Measurements from ENCODE around the gene TYW1.

DNA sequence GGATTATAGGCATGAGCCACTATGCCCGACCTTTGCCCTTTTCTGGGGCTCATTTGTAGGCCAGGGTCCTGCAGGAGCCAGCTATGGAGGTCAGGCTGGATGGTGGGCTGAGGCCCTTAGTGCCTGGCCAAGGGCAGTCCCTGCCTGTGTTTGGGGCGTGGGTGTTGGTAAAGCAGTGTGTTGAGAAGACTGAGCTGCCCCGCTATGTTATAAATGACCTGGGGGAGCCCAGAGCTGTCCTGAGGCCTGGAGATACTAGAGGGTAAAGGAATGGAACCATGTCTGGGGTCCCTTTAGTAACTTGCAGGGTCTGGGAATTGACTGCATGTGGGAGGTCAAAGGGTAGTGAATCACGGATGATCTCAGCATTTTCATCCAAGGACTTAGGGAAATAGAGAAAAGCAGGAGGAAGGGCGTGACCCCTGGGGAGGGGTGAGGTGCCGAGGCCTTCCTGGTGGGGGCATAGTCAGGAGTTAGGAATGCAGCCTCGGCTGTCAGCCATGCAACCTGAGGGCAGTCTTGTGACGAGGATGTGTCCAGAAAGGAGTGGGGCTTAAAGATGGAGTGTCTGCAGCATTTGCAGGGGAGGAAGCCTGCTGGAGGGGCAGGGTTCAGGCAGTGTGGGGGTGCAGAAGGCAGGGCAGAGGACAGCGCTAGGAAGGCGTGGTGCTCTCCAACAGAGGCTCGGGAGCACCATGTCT, 44.1 kb upstream of the TYW1 start:
- TF ChIP-seq, protein P1, sequence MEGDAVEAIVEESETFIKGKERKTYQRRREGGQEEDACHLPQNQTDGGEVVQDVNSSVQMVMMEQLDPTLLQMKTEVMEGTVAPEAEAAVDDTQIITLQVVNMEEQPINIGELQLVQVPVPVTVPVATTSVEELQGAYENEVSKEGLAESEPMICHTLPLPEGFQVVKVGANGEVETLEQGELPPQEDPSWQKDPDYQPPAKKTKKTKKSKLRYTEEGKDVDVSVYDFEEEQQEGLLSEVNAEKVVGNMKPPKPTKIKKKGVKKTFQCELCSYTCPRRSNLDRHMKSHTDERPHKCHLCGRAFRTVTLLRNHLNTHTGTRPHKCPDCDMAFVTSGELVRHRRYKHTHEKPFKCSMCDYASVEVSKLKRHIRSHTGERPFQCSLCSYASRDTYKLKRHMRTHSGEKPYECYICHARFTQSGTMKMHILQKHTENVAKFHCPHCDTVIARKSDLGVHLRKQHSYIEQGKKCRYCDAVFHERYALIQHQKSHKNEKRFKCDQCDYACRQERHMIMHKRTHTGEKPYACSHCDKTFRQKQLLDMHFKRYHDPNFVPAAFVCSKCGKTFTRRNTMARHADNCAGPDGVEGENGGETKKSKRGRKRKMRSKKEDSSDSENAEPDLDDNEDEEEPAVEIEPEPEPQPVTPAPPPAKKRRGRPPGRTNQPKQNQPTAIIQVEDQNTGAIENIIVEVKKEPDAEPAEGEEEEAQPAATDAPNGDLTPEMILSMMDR (IDR thresholded peaks at IDR 0.05; ENCODE audit: poor library complexity): no peak
- TF ChIP-seq EZH2 (IDR thresholded peaks at IDR 0.05; ENCODE audit: borderline replicate concordance): no peak

All from hepatocyte (in vitro differentiated cells).